AML-193 (cell line): ENCODE results near the gene TRIM38.
"Not testable (repeated sequence)": the region's sequence is repeated elsewhere in the genome, so short reads cannot be mapped to it uniquely, and the experiment has no call there.

Experiments
- DNase-seq, 2 experiments: peaks; one replicate each; lab custom pipeline; 2025; lab: John Stamatoyannopoulos, UW

The TRIM38 gene

DNA sequence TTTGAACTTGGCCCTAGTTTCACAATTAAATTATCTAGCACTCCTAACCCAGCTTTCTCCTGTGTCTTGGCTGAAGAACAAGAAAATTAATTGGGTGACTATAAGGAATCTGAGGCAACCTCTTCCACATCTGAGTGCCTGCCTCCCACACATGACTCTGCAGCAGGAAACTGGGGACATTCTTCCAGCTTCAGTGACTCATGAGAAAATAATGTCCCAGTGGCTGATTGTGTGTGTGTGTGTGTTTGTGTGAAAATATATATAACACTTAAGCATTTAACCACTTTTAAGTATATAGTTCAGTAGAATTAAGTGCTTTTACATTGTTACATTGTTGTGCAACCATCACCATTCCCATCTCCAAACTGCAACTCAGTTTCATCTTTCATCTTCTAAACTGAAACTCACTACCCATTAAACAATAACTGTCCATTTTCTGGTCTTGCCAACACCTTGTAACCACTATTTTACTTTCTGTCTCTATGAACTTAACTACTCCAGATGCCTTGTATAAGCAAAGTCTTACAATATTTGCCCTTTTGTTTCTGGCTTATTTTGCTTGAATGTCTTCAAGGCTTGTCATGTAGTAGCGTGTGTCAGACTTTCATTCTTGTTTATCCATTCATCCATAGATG is 8.7 kb downstream of the TRIM38 start:
- peak; percentile 48 to 56 for DNase-seq

DNA sequence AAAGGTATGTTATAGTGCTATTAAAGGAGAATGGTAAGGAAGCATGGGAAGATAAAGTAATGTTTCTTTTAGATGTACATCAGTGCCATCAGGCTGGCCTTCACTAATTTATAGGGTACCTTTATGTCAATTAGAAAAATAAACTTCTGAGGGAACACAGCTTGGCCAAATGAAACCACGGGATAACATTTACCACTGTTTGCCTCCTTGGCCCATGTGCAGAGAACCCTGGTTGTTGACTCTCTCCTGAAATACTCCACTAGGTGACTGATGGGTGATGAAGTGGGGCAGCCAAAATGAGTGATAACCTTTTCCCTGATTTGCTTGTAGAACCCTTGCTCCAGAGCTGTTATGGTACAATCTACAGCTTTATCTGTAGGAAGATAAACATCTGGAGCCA is 9.5 kb downstream of the TRIM38 start:
- no peak for DNase-seq

DNA sequence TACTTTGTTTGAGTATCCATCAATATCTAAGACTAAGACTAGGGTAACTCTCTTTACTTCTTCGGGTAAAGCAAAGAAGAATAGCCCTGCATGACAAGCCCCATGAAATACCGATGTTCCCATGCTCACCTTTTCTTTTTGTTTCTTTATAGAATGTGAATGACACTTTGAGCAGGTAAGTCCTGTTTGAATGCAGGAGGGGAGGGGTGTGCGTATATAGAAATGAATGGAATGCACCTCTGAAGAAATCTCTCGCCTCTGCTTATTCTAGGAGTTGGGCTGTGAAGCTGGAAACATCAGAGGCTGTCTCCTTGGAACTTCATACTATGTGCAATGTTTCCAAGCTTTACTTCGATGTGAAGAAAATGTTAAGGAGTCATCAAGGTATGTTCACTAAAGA is 10.3 kb downstream of the TRIM38 start:
- DNase-seq, result no peak

DNA sequence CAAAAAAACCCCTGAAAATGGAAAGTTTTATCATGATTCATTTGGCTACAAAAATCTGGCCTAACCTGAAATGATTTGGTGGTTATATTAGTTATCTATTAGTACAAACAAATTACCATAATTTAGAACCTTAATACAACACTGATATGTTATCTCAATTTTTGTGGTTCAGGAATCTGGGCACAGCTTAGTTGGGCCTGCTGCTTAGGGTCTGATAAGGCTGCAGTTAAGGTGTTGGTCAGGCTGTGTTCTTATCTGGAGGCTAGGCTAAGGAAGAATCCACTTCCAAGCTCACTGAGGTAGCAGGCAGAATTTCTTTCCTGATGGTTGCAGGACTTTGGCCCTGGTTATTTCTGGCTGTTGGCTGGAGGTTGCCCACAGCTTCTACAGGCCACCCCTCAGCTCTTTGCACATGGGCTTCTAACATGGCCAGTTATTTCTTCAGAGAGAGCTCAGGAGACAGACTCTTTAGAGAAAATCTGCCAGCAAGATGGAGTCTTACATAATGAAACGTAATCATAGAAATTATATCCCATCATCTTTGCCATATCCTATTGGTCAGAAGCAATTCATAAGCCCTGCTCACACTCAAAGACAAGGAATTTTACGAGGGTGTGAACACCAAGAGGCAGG is 11.4 kb downstream of the TRIM38 start:
- DNase-seq, result no peak

DNA sequence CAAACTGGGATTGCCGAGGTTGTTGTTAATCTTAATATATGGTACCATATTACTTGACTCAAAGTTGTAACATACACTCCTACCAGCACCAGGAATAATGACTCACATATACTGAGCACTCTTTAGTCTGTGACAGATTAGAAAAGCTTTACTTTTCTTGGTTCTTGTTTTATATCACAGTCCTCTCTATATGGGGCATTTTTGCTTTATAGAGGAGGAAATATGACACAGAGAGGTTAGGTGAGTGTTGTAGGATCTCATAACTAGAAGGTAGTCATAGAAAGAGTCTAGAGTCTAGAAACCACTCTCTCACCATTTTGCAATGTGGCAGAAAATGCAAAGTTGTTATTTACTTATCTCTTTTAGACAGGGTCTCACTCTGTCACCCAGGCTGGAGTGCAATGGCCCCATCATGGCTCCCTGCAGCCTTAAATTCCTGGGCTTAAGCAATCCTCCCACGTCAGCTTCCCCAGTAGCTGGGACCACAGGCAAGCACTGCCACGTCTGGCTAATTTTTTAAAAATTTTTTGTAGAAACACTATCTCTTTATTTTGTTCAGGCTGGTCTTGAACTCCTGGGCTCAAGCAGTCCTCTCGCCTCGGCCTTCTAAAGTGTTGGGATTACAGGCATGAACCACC is 13.4 kb downstream of the TRIM38 start:
- DNase-seq, result no peak

GRCh38 chr6:25980935-25981334 is 18.3 kb downstream of the TRIM38 start:
- no peak for DNase-seq

DNA sequence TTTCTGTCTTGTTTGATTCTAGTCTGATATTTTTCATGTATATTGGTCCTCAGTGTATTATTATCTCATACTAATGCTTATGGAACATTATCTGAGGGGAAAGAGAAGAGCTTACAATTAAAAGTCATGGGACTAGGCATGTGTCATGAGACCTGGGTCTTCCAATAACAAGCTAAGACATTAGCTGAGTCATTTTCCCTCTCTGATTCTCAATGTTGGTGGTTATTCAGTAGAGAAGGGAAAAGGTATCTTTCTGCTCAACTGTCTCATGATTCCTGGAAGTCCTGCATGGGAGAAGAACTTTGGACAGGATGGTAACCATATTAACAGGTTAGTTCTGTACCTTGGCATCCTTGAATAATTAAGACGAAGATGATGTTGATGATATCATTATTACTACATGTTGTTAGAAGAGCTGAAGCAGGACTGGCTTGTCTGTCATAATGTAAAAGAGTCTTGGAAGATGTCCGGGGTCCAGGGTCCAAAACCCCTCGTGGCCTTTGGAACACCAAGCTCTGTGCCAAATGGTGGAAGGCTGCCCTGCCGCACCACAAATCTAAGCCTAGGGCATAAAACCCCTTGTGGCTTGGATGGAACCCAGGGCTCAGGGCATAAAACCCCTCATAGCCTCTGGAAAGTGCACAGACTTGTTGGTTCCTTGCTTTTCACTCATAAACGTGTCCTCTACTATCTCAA is 19.1 kb downstream of the TRIM38 start:
- DNase-seq, result no peak

- no peak for DNase-seq
These were observed 21.7 kb downstream of the TRIM38 start for GRCh38 chr6:25984265-25984664.

GRCh38 chr6:25987845-25988244 is 25.2 kb downstream of the TRIM38 start:
- DNase-seq, result no peak

DNA sequence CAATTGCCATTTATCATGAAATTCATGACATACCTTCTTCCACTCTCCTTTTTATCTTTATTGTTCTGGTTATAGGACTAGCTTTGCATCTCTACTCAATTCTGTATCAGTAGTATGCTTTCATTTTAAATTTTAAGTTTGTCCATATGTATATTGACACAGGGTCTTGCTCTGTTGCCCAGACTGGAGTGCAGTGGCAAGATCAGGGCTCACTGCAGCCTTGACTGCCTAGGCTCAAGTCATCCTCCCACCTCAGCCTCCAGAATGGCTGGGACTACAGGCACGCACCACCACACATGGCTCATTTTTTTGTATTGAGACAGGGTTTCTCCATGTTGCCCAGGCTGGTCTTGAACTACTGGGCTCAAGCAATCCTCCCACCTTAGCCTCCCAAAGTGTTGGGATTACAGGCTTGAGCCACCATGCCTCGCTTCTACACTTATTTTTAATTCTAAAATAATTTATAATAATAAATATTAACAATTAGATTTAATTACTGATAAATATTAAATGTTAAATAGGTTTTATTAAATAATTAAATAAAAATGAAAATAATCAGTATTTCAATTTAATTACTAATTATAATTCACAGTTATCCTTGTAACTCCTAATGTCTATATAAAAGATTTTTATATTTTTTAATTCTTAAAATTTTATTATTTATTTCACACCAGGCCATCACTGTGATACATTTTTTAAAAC is 27.7 kb downstream of the TRIM38 start:
- DNase-seq, result no peak

DNA sequence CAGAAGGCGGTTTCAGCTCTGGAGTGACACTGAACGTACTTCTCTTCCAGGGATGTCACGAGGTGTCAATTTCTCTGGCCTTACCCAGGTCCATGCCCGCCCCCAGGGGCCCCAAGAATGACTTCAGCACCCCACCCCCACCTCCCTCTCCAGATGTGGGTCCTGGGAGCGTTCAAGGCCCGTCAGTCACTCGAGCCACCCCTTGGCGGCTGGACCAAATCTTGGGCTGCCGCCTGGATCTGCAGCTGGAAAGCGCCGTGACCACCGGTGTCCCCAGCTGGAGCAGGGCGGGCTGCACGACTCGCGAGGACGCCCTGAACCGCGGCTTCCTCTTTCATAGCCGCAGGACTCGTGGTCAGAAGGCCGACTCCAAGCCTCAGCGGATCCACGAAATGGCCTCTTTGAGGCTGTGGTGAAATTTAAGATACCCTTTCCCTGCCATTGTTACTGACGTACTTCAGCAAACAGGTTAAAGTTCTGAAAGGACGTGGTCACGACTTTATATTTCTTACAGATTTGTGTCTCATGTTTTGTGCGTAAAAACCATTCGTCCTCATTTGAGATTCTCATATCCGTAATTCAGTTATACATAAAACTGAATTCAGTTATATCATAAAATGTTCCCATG is 29.3 kb downstream of the TRIM38 start:
- DNase-seq, result peak; percentile 92 to 93

DNA sequence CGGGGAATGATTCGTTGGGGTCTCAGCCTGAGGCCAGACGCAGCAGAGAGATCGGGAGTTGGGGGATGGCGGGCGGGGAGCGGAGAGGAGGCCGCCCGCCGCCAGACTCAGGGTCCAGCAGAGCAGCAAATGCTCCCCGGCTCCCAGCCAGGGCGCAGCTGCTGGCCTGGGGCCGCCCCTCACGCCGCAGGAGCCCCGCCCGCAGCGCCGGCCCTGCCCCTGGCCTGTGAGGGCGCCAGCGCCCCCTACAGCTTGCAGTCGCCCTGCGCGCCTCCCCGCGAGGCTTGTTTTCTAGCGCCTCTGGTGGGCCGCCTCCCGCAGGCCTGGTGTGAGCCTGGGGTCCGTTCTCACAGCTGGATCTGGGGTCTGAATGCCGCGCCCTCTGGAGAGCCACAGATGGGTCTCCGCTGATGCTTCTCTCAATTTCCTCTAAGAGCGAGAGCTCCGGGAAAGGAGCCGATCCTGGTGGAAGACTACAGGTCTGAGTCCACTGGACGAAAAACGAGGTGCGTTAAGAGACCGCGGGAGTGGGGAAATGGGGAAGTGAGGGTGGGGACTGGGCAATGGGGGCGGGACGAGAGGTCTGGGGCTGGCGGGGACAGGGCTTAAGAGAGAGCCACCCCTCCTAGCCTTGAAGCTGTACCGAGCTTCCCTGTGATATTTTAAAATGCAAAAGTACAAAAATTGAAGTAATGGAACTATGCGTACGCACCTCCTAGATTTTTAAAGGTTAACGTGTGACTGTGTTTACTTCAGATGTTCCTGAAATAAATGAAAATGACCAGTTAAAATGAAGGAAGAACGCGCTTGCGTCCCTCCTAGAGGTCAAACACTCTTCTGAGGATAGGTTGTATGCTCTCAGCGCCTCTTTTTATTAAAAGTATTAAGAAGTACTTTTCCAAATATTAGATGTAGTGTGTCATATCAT is 30.1 kb downstream of the TRIM38 start:
- DNase-seq, result peak; percentile 93 to 96

DNA sequence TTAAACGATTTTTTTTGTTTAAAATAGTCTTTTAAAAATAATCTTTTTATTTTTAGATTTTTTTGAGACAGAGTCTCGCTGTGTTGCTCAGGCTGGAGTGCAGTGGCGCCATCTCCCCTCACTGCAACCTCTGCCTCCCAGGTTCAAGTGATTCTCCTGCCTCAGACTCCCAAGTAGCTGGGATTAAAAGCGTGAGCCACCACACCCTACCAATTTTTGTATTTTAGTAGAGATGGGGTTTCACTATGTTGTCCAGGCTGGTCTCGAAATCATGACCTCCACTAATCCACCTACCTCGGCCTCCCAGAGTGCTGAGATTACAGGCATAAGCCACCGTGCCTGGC is 30.7 kb downstream of the TRIM38 start:
- peak in 1 of 2 experiments; percentile 55 for DNase-seq

DNA sequence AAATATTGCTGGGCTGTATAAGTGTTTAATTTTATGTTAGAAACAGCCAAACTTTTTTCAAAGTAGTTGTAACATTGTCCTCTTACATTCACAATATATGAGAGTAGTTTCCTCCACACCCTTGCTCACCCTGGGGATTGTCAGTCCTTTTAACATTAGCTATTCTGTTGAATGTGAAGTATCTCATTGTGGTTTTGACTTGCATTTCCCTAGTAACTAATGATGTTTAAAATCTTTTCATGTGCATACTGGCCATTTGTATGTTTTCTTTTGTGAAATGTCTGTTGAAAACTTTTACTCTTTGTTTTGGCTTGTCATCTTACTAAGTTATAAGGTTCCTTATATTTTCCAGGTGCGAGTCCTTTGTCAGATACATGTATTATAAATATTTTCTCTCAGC is 32.9 kb downstream of the TRIM38 start:
- peak in 1 of 2 experiments; percentile 20 for DNase-seq

GRCh38 chr6:25997921-25998320 is 35.3 kb downstream of the TRIM38 start:
- no peak for DNase-seq

- no peak for DNase-seq
These were observed 35.8 kb downstream of the TRIM38 start for GRCh38 chr6:25998379-25998778.

- not testable (repeated sequence) for DNase-seq
These were observed 36.6 kb downstream of the TRIM38 start for GRCh38 chr6:25999225-25999624.

DNA sequence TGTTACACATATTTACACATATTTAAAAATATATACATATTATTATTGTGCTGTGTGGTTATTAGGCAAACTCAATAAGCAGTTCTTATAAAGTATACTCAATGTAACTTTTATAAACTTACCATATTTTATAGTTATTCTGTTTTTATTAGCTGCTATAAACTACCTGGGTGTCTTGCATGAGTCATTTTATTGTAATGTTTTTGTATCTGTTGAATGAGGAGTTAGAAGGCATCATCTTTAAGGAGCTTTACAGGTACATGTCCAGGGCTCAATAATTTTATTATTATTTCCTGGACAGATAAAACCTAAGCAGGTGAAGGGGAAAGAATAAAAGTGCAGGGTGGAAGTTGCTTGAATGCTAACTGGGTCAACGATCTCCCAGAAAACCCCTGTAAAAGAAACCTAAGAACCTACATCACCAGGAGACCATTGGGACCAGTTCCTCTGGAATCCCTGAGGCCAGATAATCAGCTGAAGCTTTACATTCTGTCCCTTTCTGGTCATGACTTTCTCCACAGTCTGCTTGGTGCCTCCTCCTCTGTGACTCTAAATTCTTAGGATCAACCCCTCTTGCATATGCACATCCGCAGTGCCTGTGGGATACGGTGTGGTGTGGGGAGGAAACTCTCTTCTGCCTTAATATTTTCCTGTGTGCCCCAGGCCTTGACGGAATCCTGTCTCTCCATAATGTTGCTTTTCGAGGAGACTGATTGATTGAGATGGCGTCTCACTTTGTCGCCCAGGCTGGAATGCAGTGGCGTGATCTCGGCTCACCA is 38.0 kb downstream of the TRIM38 start:
- DNase-seq, result no peak

DNA sequence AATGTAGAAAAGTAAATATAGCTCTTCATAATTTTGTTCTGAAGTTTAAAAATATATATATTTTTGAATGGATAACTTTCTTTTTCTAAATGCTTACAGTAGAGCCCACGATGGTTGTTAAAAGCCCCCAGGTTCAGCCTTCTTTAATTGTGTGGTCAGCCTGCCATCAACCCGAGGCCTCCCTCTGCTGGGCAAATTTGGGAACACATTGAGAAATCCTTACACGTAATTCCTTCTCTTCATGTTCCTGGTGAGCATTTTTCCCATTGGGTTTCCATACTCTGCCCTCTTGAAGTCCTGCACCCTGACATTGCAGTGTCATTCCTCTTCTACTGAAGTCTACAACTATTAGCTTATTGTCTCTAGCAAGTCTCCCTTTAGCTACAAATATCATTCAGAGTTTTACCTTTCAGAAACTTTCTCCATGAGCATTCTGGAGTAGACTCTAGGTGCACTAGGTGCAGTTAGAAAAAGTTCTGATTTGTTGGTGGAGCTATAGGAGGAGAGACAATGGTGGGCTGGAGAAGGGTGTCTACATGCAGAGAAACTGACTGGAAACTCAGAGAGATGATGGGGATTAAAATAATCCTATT is 40.6 kb downstream of the TRIM38 start:
- peak; percentile 33 to 57 for DNase-seq
